ENCODE results near the gene PHF20. TPM values are rescaled to one million over a fixed set of nuclear protein-coding genes. Genes with fewer than 3 reads are reported as not detected.
"Not testable (repeated sequence)": the region's sequence is repeated elsewhere in the genome, so short reads cannot be mapped to it uniquely, and the experiment has no call there.

PHF20 gene
- total RNA-seq, 3 donors from 2014 or later = 47.7 to 59.4 (median 48.8) TPM

DNA sequence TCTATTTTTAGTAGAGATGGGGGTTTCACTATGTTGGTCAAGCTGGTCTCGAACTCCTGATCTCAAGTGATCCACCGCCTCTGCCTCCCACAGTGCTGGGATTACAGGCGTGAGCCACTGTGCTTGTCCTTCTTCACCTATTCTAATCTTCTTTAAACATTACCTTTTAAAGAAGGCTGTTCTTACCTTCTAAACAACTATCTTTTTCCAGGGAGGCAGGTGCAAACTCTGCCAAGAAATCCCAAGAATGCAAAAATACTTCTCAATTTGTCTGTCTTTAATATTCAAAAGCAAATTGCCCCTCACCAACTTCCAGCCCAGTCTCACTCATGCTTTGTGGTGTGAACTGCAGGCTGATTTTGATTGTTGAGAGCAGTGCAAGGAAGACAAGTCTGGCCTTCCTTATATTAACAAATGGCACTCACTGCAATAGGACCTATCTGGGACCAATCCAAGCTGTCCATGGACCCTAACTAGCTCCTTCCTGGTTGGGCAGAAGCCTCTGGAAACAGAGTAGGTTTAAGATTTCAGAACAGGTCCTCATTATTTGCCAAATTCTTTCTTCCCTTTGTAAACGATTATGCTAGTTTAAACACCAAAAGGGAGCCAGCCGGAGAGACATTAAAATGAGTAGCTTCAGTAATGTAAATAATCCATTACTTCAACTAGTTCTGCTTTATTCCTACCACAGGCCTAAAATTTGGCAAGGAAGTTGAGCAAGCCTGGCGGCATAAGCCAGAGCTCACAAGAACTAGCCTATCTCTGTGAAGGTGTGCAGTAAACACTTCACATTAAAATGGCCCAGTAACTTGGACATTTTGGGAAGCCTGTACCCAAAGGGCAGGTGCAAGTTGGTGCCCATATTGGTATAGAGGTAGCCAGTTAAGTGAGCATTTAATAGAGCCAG is 180.9 kb downstream of the PHF20 start:
- Mint-ChIP-seq H3K27me3 (ENCODE audit: low read depth) (no peaks in the 10 kb centered on the region), H3K4me3 (peak overlapping the region; percentile 99), H3K4me1 (ENCODE audit: low read depth) (peaks cover 16% of the 10 kb centered on the region), H3K36me3 (ENCODE audit: insufficient read depth) (peaks cover 8% of the 10 kb centered on the region), H3K9me3 (no peaks in the 10 kb centered on the region)
- ATAC-seq (no peak), DNase-seq (no peak)

DNA sequence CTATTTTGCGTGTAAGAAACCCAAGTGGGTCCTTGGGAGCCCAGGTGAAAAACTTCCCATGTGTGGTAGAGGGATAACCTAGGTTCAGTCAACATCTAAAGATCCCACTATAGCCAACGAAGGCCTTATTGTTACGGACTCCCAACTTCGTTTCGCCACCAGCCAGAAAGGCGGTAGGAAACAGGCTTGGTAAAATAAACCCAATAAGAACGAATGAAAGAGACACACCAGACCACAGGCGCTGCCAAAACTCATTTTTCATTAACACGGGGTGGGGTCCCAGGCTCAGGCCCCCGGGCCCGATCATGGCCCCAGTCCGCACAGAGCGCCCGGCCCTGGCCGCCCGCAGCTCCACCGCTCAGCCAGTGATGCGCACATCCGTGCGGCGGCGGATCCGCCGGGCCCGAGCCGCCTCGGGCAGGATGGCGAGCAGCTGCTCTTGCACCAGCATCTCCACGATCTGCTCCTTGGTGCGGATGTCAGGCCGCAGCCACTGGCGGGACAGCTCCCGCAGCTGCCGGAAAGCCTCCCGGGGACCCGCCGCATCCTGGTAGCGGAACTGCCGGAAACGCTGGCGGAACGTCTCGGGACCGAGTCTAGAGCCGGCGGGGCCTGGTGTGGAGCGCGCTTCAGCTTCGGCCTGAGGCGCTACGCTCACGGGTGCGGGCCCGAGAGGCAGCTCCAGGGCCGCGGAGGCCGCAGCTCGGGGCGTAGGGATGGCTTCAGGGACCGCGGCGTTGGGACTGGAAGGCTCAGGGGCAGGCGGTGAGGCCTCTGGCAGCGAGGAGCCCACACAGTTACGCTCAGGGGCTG is 181.8 kb downstream of the PHF20 start:
- H3K36me3 Mint-ChIP-seq (ENCODE audit: insufficient read depth) = peaks cover 2% of the 10 kb centered on the region
- DNase-seq (peak; percentile 51), ATAC-seq (peak; percentile 30 to 35)
- no peaks in the 10 kb centered on the region for H3K27me3 Mint-ChIP-seq (ENCODE audit: low read depth)
- H3K4me1 Mint-ChIP-seq (ENCODE audit: low read depth) = peaks cover 12% of the 10 kb centered on the region
- H3K4me3 Mint-ChIP-seq = peak overlapping the region; percentile 99
- no peaks in the 10 kb centered on the region for H3K9me3 Mint-ChIP-seq

DNA sequence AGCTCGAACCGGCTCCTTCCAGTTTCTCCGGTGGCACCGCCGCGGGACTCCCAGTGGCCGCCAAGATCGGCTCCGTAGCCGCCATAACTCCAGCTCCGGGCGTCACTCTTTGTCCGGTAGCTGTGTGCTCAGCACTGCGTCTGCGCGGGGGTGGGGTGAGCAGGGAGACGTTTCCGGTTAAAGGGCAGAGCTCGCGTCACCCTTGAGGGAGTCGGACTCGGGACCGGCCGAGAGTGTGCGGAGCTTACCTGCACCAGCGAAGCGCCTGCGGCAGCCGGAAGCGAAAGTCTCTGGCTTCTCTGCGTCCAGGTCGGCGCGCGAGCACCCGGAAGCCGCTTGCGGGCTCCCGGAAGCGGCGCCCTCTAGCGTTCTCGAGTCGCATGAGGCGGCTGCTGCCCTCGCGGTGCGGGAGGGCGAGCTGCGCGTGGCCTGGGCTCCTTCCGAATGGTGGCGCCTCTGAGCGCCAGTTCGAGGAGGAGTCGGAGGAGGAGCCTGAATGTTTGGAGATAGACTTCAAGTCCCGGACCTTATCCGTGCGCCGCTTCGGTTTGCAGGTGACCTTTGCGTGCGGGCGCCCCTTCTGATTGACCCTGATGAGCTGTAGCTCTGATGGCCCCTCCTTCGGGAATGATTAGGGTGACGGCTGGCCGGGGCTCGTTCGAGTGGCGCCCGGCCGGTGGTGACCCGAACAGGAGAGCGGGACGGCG is 182.5 kb downstream of the PHF20 start, which contains the start of gene SCAND1:
TSS of gene SCAND1 (minus strand) at position 303 of the 707 bp plus-strand sequence. CDS start at position 85, 218 bp downstream.
- peak within 1 kb of the TSS; percentile 99 for H3K4me3 Mint-ChIP-seq
- H3K27me3 Mint-ChIP-seq (ENCODE audit: low read depth) = no peaks in the 10 kb centered on the region
- ATAC-seq (peak; percentile 91 to 92), DNase-seq (peak; percentile 94)
- H3K4me1 Mint-ChIP-seq (ENCODE audit: low read depth) = peaks cover 12% of the 10 kb centered on the region
- H3K9me3 Mint-ChIP-seq = peaks cover 4% of the 10 kb centered on the region
- no peaks in the 10 kb centered on the region for H3K36me3 Mint-ChIP-seq (ENCODE audit: insufficient read depth)

DNA sequence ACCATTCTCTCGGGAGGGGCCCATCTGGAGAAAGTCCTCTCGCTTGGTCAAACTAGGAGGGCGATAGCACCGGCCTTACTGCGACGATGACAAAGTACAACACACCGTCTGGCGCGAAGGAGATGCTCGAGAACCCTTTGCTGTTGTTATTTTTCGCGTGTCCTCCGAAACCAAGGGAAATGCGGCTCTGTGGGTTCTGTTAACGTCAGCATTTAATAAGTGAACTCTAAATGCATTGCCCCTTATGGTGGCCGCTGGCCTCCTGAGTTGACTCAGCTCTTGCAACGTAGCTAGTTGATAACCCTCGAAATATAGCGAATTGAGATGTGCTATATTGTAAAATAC is 183.1 kb downstream of the PHF20 start:
- DNase-seq = peak; percentile 7
- H3K27me3 Mint-ChIP-seq (ENCODE audit: low read depth) = no peaks in the 10 kb centered on the region
- no peak for ATAC-seq
- H3K36me3 Mint-ChIP-seq (ENCODE audit: insufficient read depth) = no peaks in the 10 kb centered on the region
- peaks cover 7% of the 10 kb centered on the region for H3K9me3 Mint-ChIP-seq
- peaks cover 12% of the 10 kb centered on the region for H3K4me1 Mint-ChIP-seq (ENCODE audit: low read depth)
- peak overlapping the region; percentile 99 for H3K4me3 Mint-ChIP-seq

DNA sequence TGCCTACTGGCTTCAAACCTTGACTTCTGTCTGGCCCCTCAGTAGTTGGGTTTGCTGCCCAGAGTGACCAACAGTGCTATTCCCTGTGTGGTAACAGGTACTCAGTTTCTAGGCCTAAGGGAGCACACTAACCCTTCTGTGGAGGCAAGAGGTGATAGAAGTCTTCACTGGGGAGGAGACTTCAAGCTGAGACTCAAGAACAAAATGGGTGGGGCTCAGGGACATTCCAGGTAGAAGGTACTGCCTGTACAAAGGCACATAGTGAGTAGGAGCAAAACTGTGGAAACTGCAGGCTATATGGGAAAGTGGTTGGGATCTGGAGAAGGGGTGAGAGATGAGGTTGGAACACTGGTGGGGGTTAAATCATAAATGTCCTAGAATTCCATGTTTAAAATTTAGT is 184.8 kb downstream of the PHF20 start:
- no peak overlapping the region for H3K4me3 Mint-ChIP-seq
- no peak for DNase-seq
- peaks cover 7% of the 10 kb centered on the region for H3K9me3 Mint-ChIP-seq
- ATAC-seq = no peak
- H3K36me3 Mint-ChIP-seq (ENCODE audit: insufficient read depth) = no peaks in the 10 kb centered on the region
- H3K4me1 Mint-ChIP-seq (ENCODE audit: low read depth) = peaks cover 11% of the 10 kb centered on the region
- H3K27me3 Mint-ChIP-seq (ENCODE audit: low read depth) = no peaks in the 10 kb centered on the region

DNA sequence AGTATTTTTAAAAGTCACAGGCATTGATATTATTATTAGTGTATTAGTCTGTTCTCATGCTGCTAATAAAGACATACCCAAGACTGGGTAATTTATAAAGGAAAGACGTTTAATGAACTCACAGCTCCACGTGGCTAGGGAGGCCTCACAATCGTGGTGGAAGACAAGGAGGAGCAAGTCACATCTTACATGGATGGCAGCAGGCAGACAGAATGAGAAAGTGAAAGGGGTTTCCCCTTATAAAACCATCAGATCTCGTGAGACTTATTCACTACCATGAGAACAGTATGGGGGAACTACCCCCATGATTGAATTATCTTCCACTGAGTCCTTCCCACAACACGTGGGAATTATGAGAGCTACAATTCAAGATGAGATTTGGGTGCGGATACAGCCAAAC is 187.5 kb downstream of the PHF20 start:
- not testable (repeated sequence) for DNase-seq; H3K27me3 Mint-ChIP-seq (ENCODE audit: low read depth); H3K4me3 Mint-ChIP-seq; ATAC-seq; H3K4me1 Mint-ChIP-seq (ENCODE audit: low read depth); H3K36me3 Mint-ChIP-seq (ENCODE audit: insufficient read depth); H3K9me3 Mint-ChIP-seq

DNA sequence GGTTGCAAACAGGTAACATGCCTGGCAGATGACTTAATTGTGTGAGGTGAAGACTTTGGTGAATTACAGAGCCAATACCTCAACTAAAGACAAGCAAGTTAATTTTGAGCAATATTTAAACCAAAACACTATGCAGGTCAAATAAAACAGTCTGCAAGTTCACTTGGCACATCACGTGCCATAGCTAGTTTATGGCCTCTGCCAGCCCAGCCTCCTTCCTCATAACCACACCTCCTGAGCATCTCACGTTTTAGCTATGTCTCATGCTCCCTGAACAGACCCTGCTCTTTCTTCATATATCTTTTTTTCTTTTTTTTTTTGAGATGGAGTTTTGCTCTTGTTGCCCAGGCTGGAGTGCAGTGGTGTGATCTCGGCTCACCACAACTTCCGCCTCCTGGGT is 192.1 kb downstream of the PHF20 start:
- H3K4me1 Mint-ChIP-seq (ENCODE audit: low read depth) = peaks cover 3% of the 10 kb centered on the region
- no peak for DNase-seq
- no peak overlapping the region for H3K4me3 Mint-ChIP-seq
- no peaks in the 10 kb centered on the region for H3K36me3 Mint-ChIP-seq (ENCODE audit: insufficient read depth)
- H3K27me3 Mint-ChIP-seq (ENCODE audit: low read depth) = no peaks in the 10 kb centered on the region
- H3K9me3 Mint-ChIP-seq = peaks cover 7% of the 10 kb centered on the region
- ATAC-seq = no peak

DNA sequence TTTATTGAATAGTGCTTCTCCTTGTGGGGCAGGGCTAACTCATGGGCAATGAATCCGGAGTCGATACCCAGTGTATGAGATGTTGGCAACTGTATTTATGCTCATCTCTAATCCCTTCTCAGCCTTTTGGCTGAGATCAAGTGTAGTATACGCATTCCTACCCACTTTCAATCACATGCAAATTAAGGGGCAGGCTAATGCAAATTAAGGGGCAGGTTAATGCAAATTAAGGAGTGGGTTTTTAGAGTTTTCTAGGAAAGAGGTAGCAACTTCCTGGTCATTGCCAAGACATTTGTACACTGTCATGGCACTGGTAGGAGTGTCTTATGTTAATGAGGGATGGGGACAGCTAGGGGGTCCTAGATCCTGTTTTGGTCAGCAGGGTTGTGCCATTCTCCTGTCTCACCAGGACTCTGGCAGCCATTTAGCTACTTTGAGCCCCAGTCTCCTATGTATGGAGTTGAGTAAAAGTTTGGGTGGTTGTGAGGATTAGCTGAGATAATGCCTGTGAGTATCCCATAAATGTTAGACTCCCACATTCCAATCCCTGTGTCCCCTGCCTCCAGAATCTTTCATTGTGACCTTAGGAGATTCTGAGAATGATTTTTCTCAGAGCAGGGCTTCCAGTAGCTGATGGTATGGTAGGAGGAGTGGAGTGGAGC is 196.3 kb downstream of the PHF20 start, which contains the start of gene CNBD2:
TSS of gene CNBD2 (plus strand) at position 612 of the 662 bp plus-strand sequence. CDS start 173 bp downstream, outside the sequence.
- Mint-ChIP-seq H3K4me3 (no peak within 1 kb of the TSS), H3K4me1 (ENCODE audit: low read depth) (peaks cover 3% of the 10 kb centered on the region), H3K9me3 (no peaks in the 10 kb centered on the region), H3K27me3 (ENCODE audit: low read depth) (no peaks in the 10 kb centered on the region), H3K36me3 (ENCODE audit: insufficient read depth) (no peaks in the 10 kb centered on the region)
- DNase-seq = no peak
- ATAC-seq = no peak

DNA sequence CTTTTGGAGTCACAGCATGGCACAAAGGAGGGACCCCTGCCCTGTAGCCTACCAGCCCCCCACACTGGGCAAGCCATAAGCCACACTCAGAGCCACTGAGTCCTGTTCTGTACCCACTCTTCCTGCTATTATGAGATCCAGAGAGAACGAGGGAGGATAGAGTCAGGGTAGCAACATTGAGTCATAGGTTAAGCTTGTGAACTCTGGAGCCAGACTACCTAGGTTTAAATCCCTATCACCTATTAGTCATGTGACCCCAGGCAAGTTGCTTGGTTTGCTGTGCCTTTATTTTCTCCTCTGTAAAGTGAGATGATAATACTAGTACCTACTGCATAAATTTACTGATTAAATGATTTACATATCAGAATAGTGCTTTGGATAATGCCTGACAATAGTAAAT is 197.1 kb downstream of the PHF20 start:
- no peaks in the 10 kb centered on the region for H3K9me3 Mint-ChIP-seq
- DNase-seq (no peak), ATAC-seq (no peak)
- no peak overlapping the region for H3K4me3 Mint-ChIP-seq
- no peaks in the 10 kb centered on the region for H3K36me3 Mint-ChIP-seq (ENCODE audit: insufficient read depth)
- H3K4me1 Mint-ChIP-seq (ENCODE audit: low read depth) = peaks cover 3% of the 10 kb centered on the region
- H3K27me3 Mint-ChIP-seq (ENCODE audit: low read depth) = no peaks in the 10 kb centered on the region

DNA sequence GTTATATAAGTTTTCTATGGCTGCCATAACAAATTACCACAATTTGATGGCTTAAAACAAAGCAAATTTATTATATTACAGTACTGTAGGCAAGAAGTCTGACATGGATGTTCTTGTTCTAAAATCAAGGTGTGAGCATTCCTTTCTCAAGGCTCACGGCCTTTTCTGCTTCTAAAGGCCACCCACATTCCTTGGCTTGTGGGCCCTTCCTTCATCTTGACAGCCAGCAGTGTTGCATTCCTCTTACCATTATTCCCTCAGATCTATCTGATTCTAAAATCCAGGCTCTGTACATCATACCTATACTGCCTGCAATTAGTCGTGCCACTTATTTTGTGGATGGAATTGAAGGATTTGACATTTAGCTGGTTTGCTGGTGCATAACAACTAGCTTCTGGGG is 200.2 kb downstream of the PHF20 start:
- DNase-seq (no peak), ATAC-seq (no peak)
- Mint-ChIP-seq H3K9me3 (no peaks in the 10 kb centered on the region), H3K4me1 (ENCODE audit: low read depth) (no peaks in the 10 kb centered on the region), H3K4me3 (no peak overlapping the region), H3K27me3 (ENCODE audit: low read depth) (no peaks in the 10 kb centered on the region), H3K36me3 (ENCODE audit: insufficient read depth) (no peaks in the 10 kb centered on the region)

DNA sequence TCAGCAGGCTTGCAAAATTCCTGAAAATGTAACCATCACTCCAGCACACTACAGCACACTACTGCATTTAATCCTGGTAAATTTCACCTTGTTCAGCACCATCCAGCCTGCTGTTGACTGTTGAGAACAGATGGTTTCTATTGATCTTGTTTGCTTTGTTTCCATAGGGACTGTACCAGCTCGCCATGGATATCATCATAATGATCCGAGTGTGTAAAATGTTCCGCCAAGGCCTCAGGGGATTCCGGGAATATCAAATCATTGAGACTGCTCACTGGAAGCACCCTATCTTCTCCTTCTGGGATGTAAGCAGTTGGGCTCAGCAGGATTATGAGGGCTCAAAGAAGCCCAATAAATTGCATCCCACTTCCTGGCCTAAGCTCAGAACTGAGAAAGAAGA is 200.6 kb downstream of the PHF20 start:
- Mint-ChIP-seq H3K27me3 (ENCODE audit: low read depth) (no peaks in the 10 kb centered on the region), H3K4me1 (ENCODE audit: low read depth) (no peaks in the 10 kb centered on the region), H3K4me3 (no peak overlapping the region), H3K36me3 (ENCODE audit: insufficient read depth) (no peaks in the 10 kb centered on the region), H3K9me3 (no peaks in the 10 kb centered on the region)
- DNase-seq (no peak), ATAC-seq (no peak)

DNA sequence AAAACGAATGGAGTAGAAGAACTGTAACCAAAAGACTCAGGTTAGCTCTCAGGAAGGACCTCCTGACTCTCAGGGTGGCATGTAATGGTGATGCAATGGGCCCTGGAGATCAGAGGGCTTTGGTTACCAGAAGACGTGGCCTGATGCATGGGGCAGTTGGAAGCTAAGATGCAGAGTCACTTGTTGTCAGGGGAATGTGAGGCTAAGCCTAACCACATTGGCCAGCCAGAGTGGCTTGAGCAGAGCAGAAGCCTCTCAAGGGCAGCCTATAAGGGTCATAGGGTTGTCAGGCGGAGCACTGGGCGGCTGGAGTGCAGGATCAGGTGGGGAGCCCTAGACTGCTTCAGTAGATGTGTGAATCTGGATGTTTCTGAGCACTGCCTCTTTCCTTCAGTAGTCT is 202.4 kb downstream of the PHF20 start:
- Mint-ChIP-seq H3K27me3 (ENCODE audit: low read depth) (no peaks in the 10 kb centered on the region), H3K36me3 (ENCODE audit: insufficient read depth) (no peaks in the 10 kb centered on the region), H3K4me1 (ENCODE audit: low read depth) (no peaks in the 10 kb centered on the region), H3K9me3 (no peaks in the 10 kb centered on the region), H3K4me3 (no peak overlapping the region)
- DNase-seq (no peak), ATAC-seq (no peak)

DNA sequence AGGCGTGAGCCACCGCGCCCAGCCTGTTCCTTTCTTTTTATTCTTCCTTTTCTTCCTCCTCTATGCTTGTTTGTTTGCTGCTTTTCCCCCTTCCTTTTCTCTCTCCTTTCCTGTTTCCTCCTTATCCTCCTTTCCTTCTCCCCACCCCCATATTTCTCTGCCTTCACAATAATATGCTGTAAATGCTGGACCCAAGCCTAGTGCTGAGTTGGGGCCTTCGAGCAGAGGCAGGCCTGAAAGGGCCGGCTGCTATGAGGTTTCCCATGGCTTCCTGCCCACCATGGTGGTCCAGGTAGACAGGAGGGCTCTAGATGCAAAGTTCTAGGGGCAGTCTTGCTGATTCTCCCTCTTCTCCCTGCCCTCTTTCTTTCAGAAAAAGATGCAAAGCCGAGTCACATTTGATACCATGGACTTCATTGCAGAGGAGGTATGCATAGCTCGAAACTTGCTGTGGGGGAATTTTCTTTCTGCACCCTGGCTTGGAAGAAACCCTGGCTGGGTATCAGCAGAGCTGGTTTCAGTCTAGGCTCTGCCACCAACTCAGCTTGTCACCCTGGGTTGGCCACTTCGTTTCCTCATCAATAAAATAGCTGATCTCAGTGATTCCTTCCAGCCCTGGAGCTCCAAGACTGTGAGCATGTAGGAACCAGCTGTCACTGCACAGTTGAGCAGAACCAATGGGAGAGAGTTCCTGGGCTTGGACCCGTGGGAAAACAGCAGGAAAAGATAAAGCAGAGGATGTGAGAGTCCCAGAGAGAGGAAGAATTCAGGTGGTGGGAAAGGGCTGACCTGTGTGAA is 204.0 kb downstream of the PHF20 start:
- Mint-ChIP-seq H3K9me3 (no peaks in the 10 kb centered on the region), H3K4me3 (no peak overlapping the region), H3K4me1 (ENCODE audit: low read depth) (no peaks in the 10 kb centered on the region), H3K27me3 (ENCODE audit: low read depth) (no peaks in the 10 kb centered on the region), H3K36me3 (ENCODE audit: insufficient read depth) (no peaks in the 10 kb centered on the region)
- DNase-seq = no peak
- no peak for ATAC-seq
